SK-N-MC (cell line): ENCODE measurements around the gene NDUFAB1.
A peak's percentile ranks its signal among the peaks of the same experiment; 100 is the strongest.
"Not testable (repeated sequence)": the region's sequence is repeated elsewhere in the genome, so short reads cannot be mapped to it uniquely, and the experiment has no call there.

Experiments used
- DNase-seq: peaks from one replicate; pipeline ENCODE4 v3.0.0-alpha.2; 2011; ENCODE audit warnings: low read depth, low spot score
- H3K27ac ChIP-seq: fragments of 200-600 bp; sonication (generic); 2 replicates; pipeline ENCODE4 v1.5.1; 2016; ENCODE audit warnings: mixed run types
- H3K36me3 ChIP-seq: fragments of 200-600 bp; sonication (generic); 2 replicates; pipeline ENCODE4 v1.6.1; 2017; ENCODE audit warnings: antibody characterized with exemption, low read length, mixed read lengths; ENCODE audit not compliant: insufficient read depth
- H3K4me3 ChIP-seq: fragments of 200-600 bp; sonication (generic); 2 replicates; pipeline ENCODE4 v1.5.1; 2016
- H3K9ac ChIP-seq: fragments of 200-600 bp; sonication (generic); 2 replicates; pipeline ENCODE4 v1.8.0; 2017; ENCODE audit warnings: mixed run types, mixed read lengths; ENCODE audit not compliant: insufficient read length
- H3K9me3 ChIP-seq: fragments of 200-600 bp; sonication (generic); 2 replicates; pipeline ENCODE4 v1.6.1; 2017; ENCODE audit warnings: low read depth, mild to moderate bottlenecking, antibody characterized with exemption, low read length, moderate library complexity, mixed read lengths
- EZH2 ChIP-seq: fragments of 200-600 bp; sonication (generic); IDR thresholded peaks from one replicate; pipeline ENCODE4 v1.6.1; 2017; ENCODE audit warnings: antibody characterized with exemption
- FOXP2 ChIP-seq: optimal IDR thresholded peaks from 2 replicates; pipeline ENCODE3; 2011; ENCODE audit warnings: mild to moderate bottlenecking, moderate library complexity; ENCODE audit not compliant: insufficient read depth; ENCODE audit errors: extremely low read length, control extremely low read depth
- POLR2AphosphoS5 ChIP-seq: IDR thresholded peaks from 2 replicates; pipeline ENCODE4 v1.6.1; 2012; ENCODE audit warnings: mild to moderate bottlenecking, low read depth, low read length, borderline replicate concordance

The NDUFAB1 gene

GRCh38 chr16:23544436-23544835, 51.7 kb downstream of the NDUFAB1 start:
- peaks cover 75% of the 10 kb centered on the region for H3K36me3 ChIP-seq
- H3K4me3 ChIP-seq: no peak overlapping the region

GRCh38 chr16:23540817-23541178, 55.3 kb downstream of the NDUFAB1 start:
- not testable (repeated sequence) for H3K9me3 ChIP-seq, DNase-seq, H3K4me3 ChIP-seq, H3K9ac ChIP-seq, H3K27ac ChIP-seq
- peaks cover 71% of the 10 kb centered on the region for H3K36me3 ChIP-seq

More at GRCh38 chr16:23544436-23544835, 51.7 kb downstream of the NDUFAB1 start:
- no peak overlapping the region for H3K27ac ChIP-seq
- H3K9ac ChIP-seq: no peak overlapping the region
- TF ChIP-seq POLR2AphosphoS5 (no peak), EZH2 (no peak), FOXP2 (no peak)
- H3K9me3 ChIP-seq: no peaks in the 10 kb centered on the region
- DNase-seq: no peak

GRCh38 chr16:23539984-23540816, 55.9 kb downstream of the NDUFAB1 start:
- no peak for TF ChIP-seq EZH2
- TF ChIP-seq FOXP2: no peak
- TF ChIP-seq POLR2AphosphoS5: no peak
- no peak for DNase-seq
- Histone ChIP-seq H3K9ac (no peak overlapping the region), H3K27ac (no peak overlapping the region), H3K36me3 (peaks cover 71% of the 10 kb centered on the region), H3K4me3 (no peak overlapping the region), H3K9me3 (no peaks in the 10 kb centered on the region)

GRCh38 chr16:23538919-23539278, 57.2 kb downstream of the NDUFAB1 start:
- TF ChIP-seq EZH2 (no peak), FOXP2 (no peak), POLR2AphosphoS5 (no peak)
- peaks cover 73% of the 10 kb centered on the region for H3K36me3 ChIP-seq
- H3K27ac ChIP-seq: peak overlapping the region; percentile 58
- H3K9me3 ChIP-seq: no peaks in the 10 kb centered on the region
- no peak for DNase-seq
- H3K9ac ChIP-seq: no peak overlapping the region
- no peak overlapping the region for H3K4me3 ChIP-seq

DNA sequence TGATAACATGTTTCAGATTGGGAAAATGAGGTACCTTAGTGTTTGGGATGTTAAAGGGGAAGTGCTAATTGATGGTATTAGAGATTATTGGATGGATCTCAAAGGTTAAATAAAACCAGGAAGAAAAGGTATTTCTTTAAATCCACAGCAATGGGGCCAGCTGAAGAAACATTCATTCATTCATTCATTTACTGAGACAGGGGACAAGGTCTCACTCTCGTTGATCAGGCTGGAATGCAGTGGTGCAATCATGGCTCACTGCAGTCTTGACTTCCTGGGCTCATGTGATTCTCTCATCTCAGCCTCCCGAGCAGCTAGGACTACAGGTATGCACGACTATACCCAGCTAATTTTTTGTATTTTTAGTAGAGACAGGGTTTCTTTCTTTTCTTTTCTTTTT, 58.7 kb downstream of the NDUFAB1 start:
- no peak for DNase-seq
- Histone ChIP-seq H3K9me3 (no peaks in the 10 kb centered on the region), H3K9ac (no peak overlapping the region), H3K4me3 (no peak overlapping the region), H3K27ac (no peak overlapping the region), H3K36me3 (peaks cover 73% of the 10 kb centered on the region)
- TF ChIP-seq FOXP2: no peak
- no peak for TF ChIP-seq POLR2AphosphoS5
- no peak for TF ChIP-seq EZH2

GRCh38 chr16:23535901-23536300, 60.2 kb downstream of the NDUFAB1 start:
- Histone ChIP-seq H3K9ac (no peak overlapping the region), H3K27ac (no peak overlapping the region), H3K36me3 (peaks cover 72% of the 10 kb centered on the region), H3K9me3 (no peaks in the 10 kb centered on the region), H3K4me3 (no peak overlapping the region)
- DNase-seq: no peak
- TF ChIP-seq EZH2 (no peak), POLR2AphosphoS5 (no peak), FOXP2 (no peak)

DNA sequence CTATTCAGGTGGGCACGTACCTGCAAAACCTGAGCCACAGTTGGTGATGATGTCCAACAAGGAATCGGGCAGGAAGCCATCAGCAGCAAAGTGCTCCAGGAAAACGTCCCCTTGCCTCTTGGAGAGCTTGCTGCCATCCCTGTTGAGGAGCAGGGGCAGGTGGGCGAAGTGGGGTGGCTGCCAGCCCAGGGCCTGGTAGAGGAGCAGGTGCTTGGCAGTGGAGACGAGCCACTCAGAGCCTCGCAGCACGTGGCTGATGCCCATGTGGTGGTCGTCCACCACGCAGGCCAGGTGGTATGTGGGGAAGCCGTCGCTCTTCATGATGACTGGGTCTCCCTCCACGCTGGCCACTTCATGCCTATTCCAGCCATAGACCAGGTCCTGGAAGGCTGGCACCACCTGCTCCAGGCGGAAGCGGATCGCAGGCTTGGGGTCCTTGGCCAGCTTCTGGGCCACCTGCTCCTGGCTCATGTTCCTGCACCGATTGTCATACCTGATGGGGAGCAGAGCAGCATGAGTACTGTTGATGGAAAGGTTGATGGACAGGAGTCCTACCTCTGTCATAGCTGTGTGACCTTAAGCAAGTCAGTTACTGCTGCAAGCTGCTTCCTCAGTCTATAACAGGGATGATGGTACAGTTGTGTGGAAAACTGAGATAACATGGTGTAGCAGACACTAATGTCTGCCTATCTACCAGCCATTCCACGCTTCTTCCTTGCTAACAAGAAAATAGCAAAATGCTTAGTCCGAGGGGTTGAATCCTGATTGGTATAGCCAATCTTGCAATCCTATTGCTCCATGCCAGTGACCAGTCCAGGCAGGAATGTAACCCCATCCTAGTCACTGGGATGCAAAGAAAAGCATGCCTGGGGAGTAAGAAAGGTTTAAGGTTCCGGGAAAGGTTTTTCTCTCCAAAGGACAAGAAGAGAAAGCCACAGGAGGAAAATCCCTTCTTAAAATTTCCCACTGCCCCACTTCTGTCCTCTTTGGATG, 61.0 kb downstream of the NDUFAB1 start:
- H3K27ac ChIP-seq: no peak overlapping the region
- H3K9me3 ChIP-seq: no peaks in the 10 kb centered on the region
- H3K9ac ChIP-seq: no peak overlapping the region
- no peak for DNase-seq
- peaks cover 69% of the 10 kb centered on the region for H3K36me3 ChIP-seq
- TF ChIP-seq EZH2: no peak
- no peak for TF ChIP-seq FOXP2
- no peak for TF ChIP-seq POLR2AphosphoS5
- H3K4me3 ChIP-seq: no peak overlapping the region

DNA sequence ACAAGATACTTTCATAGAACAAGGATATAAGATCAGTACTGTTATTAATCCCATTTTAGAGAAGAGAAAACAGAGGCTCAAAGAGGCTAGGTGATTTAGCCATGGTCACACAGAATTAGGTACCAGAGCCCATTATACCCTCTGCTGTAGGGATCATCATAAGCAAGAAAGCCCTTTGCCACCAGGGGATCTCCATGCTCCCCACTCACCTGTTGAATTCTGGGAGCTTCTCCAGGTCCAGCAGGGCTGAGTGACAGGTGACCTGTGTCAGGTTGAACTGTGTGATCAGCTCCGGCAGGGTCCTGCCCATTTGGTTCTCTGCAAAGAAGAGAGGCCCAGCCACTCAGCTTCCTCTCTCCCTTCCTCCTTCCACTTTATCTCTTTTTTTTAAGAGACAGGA, 63.7 kb downstream of the NDUFAB1 start:
- H3K36me3 ChIP-seq: peaks cover 70% of the 10 kb centered on the region
- no peak for DNase-seq

More for the DNA sequence above, 63.7 kb downstream of the NDUFAB1 start:
- H3K27ac ChIP-seq: no peak overlapping the region
- H3K9me3 ChIP-seq: no peaks in the 10 kb centered on the region; the same call in 1 of the 2 replicates
- H3K9ac ChIP-seq: no peak overlapping the region
- no peak overlapping the region for H3K4me3 ChIP-seq
- no peak for TF ChIP-seq EZH2
- no peak for TF ChIP-seq FOXP2
- no peak for TF ChIP-seq POLR2AphosphoS5
